Measurements from ENCODE around the gene TRIM29. TPM values are rescaled to one million over a fixed set of nuclear protein-coding genes. Genes with fewer than 3 reads are reported as not detected.

TRIM29 gene
- total RNA-seq, 1 donor from 2014 or later = 146 TPM

DNA sequence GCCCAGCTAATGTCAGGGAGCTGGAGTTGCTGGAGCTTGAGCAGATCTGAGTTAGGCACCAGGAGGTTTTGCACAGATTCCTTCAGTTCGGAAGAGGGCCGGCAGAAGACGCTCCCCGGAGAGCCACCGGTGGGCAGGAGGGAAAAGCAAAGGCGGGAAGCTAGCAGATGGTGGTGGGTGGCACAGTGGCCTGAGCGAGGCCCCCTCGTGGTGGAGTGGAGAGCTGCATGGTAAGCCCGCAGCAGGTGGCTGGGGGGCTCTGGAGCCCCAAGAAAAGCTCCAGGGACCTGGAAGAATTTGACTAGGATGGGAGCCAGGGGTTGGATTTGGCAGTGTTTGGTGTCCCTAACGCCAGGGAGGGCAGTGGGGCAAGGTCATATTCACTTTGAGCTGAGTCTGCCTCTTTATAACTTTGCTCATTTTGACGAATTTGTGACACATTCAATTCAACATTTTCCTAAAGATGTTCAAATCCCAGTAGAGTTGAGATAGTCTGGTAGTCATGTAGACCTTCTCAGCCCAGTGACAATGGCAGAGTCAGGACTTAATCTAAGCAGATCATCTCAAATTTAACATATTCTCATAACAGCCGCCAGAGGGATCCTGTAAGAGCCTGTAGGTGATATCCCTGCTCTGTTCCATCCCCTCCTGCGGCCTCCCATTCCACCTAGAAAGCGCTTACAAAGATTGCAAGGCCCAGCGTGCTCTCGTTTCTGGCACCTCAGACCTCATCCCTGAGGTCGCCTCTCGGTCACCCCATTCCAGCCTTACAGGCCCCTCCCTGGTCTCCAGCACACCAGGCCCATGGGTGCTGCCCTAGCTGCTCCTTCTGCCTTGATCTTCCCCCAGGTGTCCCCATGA lies 57.9 kb downstream of the TRIM29 start:
- no peak overlapping the region for H3K4me3 ChIP-seq (ENCODE audit: low read depth, low read length)
- TF ChIP-seq, protein P1, sequence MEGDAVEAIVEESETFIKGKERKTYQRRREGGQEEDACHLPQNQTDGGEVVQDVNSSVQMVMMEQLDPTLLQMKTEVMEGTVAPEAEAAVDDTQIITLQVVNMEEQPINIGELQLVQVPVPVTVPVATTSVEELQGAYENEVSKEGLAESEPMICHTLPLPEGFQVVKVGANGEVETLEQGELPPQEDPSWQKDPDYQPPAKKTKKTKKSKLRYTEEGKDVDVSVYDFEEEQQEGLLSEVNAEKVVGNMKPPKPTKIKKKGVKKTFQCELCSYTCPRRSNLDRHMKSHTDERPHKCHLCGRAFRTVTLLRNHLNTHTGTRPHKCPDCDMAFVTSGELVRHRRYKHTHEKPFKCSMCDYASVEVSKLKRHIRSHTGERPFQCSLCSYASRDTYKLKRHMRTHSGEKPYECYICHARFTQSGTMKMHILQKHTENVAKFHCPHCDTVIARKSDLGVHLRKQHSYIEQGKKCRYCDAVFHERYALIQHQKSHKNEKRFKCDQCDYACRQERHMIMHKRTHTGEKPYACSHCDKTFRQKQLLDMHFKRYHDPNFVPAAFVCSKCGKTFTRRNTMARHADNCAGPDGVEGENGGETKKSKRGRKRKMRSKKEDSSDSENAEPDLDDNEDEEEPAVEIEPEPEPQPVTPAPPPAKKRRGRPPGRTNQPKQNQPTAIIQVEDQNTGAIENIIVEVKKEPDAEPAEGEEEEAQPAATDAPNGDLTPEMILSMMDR (IDR thresholded peaks at IDR 0.05; ENCODE audit: insufficient read depth, low read length, severe bottlenecking) = peak; percentile 75
- peaks cover 4% of the 10 kb centered on the region for H3K27me3 ChIP-seq (ENCODE audit: control insufficient read depth, insufficient read depth, low read length)
- FAIRE-seq = no peak
- DNase-seq (ENCODE audit: low read depth) = no peak
- H3K36me3 ChIP-seq (ENCODE audit: control insufficient read depth, insufficient read depth, low read length) = no peaks in the 10 kb centered on the region

DNA sequence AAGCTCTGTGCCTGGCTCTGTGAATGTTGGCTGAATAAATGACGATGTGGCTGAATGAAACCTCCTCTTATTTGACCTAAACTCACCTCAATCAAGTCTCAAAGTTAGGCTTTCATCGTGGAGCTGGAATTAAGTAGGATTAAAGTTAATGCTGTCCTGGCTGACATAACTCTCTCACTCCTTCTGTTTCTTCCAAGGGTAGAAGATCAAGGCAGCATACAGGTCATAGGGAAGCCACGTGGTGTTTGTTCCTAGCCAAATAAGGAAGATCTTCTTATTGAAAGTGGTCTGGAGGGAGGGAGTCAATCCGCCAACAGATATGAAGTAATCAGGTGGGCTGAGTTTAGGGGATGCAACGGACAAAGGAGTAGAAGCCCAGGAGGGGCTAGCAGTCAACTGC lies 59.5 kb downstream of the TRIM29 start:
- Histone ChIP-seq H3K36me3 (ENCODE audit: control insufficient read depth, insufficient read depth, low read length) (no peaks in the 10 kb centered on the region), H3K27me3 (ENCODE audit: control insufficient read depth, insufficient read depth, low read length) (peaks cover 4% of the 10 kb centered on the region), H3K4me3 (ENCODE audit: low read depth, low read length) (no peak overlapping the region)
- TF ChIP-seq, protein P1 (IDR thresholded peaks at IDR 0.05; ENCODE audit: insufficient read depth, low read length, severe bottlenecking) = no peak
- FAIRE-seq (peak; percentile 18), DNase-seq (ENCODE audit: low read depth) (no peak)

DNA sequence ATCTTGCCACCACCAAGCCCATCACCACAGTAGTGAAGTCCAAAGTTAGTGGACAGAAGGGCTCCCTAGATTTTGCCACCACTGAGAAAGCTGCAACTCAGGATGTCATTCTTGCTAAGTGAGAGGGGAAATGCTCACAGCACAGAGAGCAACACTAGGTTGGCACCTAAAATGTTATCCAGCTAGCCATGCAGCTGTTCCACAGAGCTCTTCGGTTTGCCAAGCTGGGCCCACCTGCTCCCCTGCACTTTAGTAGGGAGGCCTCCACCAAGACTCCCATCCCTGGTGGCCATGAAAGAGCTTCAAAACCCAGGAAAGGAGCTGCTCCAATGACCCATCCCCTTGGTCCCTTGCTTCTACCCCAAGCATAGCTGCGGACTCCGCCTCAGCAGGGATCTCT lies 63.8 kb downstream of the TRIM29 start:
- TF ChIP-seq, protein P1 (IDR thresholded peaks at IDR 0.05; ENCODE audit: insufficient read depth, low read length, severe bottlenecking) = no peak
- Histone ChIP-seq H3K4me3 (ENCODE audit: low read depth, low read length) (no peak overlapping the region), H3K36me3 (ENCODE audit: control insufficient read depth, insufficient read depth, low read length) (no peaks in the 10 kb centered on the region), H3K27me3 (ENCODE audit: control insufficient read depth, insufficient read depth, low read length) (peaks cover 1% of the 10 kb centered on the region)
- FAIRE-seq (no peak), DNase-seq (ENCODE audit: low read depth) (no peak)

DNA sequence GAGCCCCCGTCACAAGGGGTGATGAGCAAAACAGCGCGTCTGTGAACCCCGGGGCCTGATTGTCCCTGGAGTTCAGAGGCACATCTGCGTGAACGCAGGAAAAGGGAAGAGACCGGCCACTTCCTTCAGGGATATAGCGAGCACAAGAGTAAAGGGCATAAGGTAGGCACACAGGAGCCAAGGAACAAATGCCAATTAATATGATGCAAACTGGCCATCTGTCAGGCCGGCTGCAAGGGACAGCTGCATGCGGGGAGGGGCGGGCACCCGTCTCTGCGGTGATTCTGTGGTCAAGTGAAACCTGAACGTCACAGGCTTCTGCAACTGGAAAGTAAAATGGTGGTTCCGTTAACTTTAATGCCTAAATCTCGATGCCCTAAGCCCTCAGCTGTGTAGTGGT lies 64.7 kb downstream of the TRIM29 start:
- Histone ChIP-seq H3K4me3 (ENCODE audit: low read depth, low read length) (no peak overlapping the region), H3K36me3 (ENCODE audit: control insufficient read depth, insufficient read depth, low read length) (no peaks in the 10 kb centered on the region), H3K27me3 (ENCODE audit: control insufficient read depth, insufficient read depth, low read length) (no peaks in the 10 kb centered on the region)
- DNase-seq (ENCODE audit: low read depth) (no peak), FAIRE-seq (no peak)
- TF ChIP-seq, protein P1 (IDR thresholded peaks at IDR 0.05; ENCODE audit: insufficient read depth, low read length, severe bottlenecking) = no peak

DNA sequence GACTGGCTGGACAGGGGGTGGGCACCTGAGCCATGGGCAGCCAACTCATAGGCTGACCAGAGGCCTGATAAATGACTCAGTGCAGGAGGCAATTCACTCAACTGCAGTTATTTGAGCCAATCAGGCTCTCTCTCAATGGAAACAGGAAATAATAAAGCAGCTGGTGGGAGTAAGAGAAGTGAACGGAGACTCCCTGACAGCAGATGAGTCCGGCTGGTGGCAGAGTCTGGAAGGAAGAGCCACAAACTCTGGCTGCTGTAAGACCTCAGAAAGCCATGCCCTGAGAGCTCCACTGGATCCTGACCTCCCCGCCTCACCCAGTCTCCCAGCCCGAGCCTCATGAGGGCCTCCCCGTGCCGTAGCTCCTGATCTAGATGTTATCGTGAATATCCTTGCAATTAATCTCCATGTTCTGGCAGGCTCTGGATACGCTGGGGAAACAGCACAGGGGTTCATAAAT lies 69.8 kb downstream of the TRIM29 start:
- FAIRE-seq (no peak), DNase-seq (ENCODE audit: low read depth) (peak; percentile 55)
- Histone ChIP-seq H3K4me3 (ENCODE audit: low read depth, low read length) (no peak overlapping the region), H3K36me3 (ENCODE audit: control insufficient read depth, insufficient read depth, low read length) (no peaks in the 10 kb centered on the region), H3K27me3 (ENCODE audit: control insufficient read depth, insufficient read depth, low read length) (no peaks in the 10 kb centered on the region)
- TF ChIP-seq, protein P1 (IDR thresholded peaks at IDR 0.05; ENCODE audit: insufficient read depth, low read length, severe bottlenecking) = no peak

Measured in bronchial epithelial cell (primary cell).